GM12801 (cell line): ENCODE measurements around the gene SAYSD1.

Experiments used
- TF ChIP-seq, protein P1 (sequence below): IDR thresholded peaks from one replicate; pipeline ENCODE4 v1.5.1; 2011; ENCODE audit warnings: control low read depth; ENCODE audit not compliant: insufficient read length; ENCODE audit errors: extremely low read depth

Gene SAYSD1

GRCh38 chr6:39054577-39055142 is 60.3 kb downstream of the SAYSD1 start:
- TF ChIP-seq, protein P1, sequence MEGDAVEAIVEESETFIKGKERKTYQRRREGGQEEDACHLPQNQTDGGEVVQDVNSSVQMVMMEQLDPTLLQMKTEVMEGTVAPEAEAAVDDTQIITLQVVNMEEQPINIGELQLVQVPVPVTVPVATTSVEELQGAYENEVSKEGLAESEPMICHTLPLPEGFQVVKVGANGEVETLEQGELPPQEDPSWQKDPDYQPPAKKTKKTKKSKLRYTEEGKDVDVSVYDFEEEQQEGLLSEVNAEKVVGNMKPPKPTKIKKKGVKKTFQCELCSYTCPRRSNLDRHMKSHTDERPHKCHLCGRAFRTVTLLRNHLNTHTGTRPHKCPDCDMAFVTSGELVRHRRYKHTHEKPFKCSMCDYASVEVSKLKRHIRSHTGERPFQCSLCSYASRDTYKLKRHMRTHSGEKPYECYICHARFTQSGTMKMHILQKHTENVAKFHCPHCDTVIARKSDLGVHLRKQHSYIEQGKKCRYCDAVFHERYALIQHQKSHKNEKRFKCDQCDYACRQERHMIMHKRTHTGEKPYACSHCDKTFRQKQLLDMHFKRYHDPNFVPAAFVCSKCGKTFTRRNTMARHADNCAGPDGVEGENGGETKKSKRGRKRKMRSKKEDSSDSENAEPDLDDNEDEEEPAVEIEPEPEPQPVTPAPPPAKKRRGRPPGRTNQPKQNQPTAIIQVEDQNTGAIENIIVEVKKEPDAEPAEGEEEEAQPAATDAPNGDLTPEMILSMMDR: no peak
